Measurements from ENCODE around the gene CALR3.

GRCh38 chr19:16477311-16477710 is 18.7 kb downstream of the CALR3 start:
- TF ChIP-seq RAD21 (conservative IDR thresholded peaks at IDR 0.05) (no peak), CTCF (IDR thresholded peaks at IDR 0.05; ENCODE audit: poor library complexity, severe bottlenecking) (no peak), EZH2 (IDR thresholded peaks at IDR 0.05; ENCODE audit: borderline replicate concordance, insufficient read depth, low read length, poor library complexity, severe bottlenecking) (no peak), POLR2AphosphoS5 (IDR thresholded peaks at IDR 0.05) (no peak), EP300 (conservative IDR thresholded peaks at IDR 0.05; ENCODE audit: poor library complexity, severe bottlenecking) (no peak), TAF1 (IDR thresholded peaks at IDR 0.05; ENCODE audit: low read depth) (no peak), SMC3 (conservative IDR thresholded peaks at IDR 0.05; ENCODE audit: poor library complexity) (no peak)
- TF ChIP-seq, protein P1, sequence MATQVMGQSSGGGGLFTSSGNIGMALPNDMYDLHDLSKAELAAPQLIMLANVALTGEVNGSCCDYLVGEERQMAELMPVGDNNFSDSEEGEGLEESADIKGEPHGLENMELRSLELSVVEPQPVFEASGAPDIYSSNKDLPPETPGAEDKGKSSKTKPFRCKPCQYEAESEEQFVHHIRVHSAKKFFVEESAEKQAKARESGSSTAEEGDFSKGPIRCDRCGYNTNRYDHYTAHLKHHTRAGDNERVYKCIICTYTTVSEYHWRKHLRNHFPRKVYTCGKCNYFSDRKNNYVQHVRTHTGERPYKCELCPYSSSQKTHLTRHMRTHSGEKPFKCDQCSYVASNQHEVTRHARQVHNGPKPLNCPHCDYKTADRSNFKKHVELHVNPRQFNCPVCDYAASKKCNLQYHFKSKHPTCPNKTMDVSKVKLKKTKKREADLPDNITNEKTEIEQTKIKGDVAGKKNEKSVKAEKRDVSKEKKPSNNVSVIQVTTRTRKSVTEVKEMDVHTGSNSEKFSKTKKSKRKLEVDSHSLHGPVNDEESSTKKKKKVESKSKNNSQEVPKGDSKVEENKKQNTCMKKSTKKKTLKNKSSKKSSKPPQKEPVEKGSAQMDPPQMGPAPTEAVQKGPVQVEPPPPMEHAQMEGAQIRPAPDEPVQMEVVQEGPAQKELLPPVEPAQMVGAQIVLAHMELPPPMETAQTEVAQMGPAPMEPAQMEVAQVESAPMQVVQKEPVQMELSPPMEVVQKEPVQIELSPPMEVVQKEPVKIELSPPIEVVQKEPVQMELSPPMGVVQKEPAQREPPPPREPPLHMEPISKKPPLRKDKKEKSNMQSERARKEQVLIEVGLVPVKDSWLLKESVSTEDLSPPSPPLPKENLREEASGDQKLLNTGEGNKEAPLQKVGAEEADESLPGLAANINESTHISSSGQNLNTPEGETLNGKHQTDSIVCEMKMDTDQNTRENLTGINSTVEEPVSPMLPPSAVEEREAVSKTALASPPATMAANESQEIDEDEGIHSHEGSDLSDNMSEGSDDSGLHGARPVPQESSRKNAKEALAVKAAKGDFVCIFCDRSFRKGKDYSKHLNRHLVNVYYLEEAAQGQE (IDR thresholded peaks at IDR 0.05; ENCODE audit: borderline replicate concordance), result no peak

Measured in neural cell (in vitro differentiated cells).